ENCODE results near the gene DNAJB11.

DNAJB11 gene

GRCh38 chr3:186544281-186544680, 26.2 kb upstream of the DNAJB11 start, which contains the start of gene CRYGS:
CRYGS (minus strand) TSS chr3:186544380; CDS start chr3:186544326, 54 bp downstream.
- H3K27me3 Mint-ChIP-seq (ENCODE audit: low read depth, poor library complexity) = no peaks in the 10 kb centered on the region
- H3K4me3 Mint-ChIP-seq = no peak within 1 kb of the TSS
- no peak for DNase-seq
- no peak within 1 kb of the TSS for H3K27ac Mint-ChIP-seq
- no peaks in the 10 kb centered on the region for H3K9me3 Mint-ChIP-seq
- no peak for TF ChIP-seq CTCF (IDR thresholded peaks at IDR 0.05)
- peaks cover 7% of the 10 kb centered on the region for H3K4me1 Mint-ChIP-seq
- H3K36me3 Mint-ChIP-seq (ENCODE audit: low read depth) = peaks cover 20% of the 10 kb centered on the region

- Mint-ChIP-seq H3K36me3 (ENCODE audit: low read depth) (peaks cover 26% of the 10 kb centered on the region), H3K4me3 (no peak overlapping the region), H3K27ac (no peak overlapping the region), H3K9me3 (no peaks in the 10 kb centered on the region), H3K4me1 (no peaks in the 10 kb centered on the region), H3K27me3 (ENCODE audit: low read depth, poor library complexity) (no peaks in the 10 kb centered on the region)
- DNase-seq = no peak
- no peak for TF ChIP-seq CTCF (IDR thresholded peaks at IDR 0.05)
Measured at GRCh38 chr3:186549497-186549896, 21.0 kb upstream of the DNAJB11 start.

GRCh38 chr3:186551387-186551786, 19.1 kb upstream of the DNAJB11 start:
- DNase-seq = no peak
- H3K9me3 Mint-ChIP-seq = no peaks in the 10 kb centered on the region
- H3K4me3 Mint-ChIP-seq = no peak overlapping the region
- peaks cover 38% of the 10 kb centered on the region for H3K36me3 Mint-ChIP-seq (ENCODE audit: low read depth)
- no peaks in the 10 kb centered on the region for H3K27me3 Mint-ChIP-seq (ENCODE audit: low read depth, poor library complexity)
- H3K4me1 Mint-ChIP-seq = no peaks in the 10 kb centered on the region
- H3K27ac Mint-ChIP-seq = peak overlapping the region; percentile 49
- TF ChIP-seq CTCF (IDR thresholded peaks at IDR 0.05) = no peak

- peaks cover 30% of the 10 kb centered on the region for H3K36me3 Mint-ChIP-seq (ENCODE audit: low read depth)
- no peak overlapping the region for H3K4me3 Mint-ChIP-seq
- no peaks in the 10 kb centered on the region for H3K9me3 Mint-ChIP-seq
- H3K27ac Mint-ChIP-seq = no peak overlapping the region
- DNase-seq = no peak
- TF ChIP-seq CTCF (IDR thresholded peaks at IDR 0.05) = no peak
- no peaks in the 10 kb centered on the region for H3K4me1 Mint-ChIP-seq
- no peaks in the 10 kb centered on the region for H3K27me3 Mint-ChIP-seq (ENCODE audit: low read depth, poor library complexity)
Measured at GRCh38 chr3:186552408-186553031, 18.0 kb upstream of the DNAJB11 start.

GRCh38 chr3:186564586-186564985, 5.9 kb upstream of the DNAJB11 start:
- no peak overlapping the region for H3K4me3 Mint-ChIP-seq
- peaks cover 3% of the 10 kb centered on the region for H3K27me3 Mint-ChIP-seq (ENCODE audit: low read depth, poor library complexity)
- TF ChIP-seq CTCF (IDR thresholded peaks at IDR 0.05) = no peak
- no peak for DNase-seq
- no peaks in the 10 kb centered on the region for H3K9me3 Mint-ChIP-seq
- peaks cover 26% of the 10 kb centered on the region for H3K4me1 Mint-ChIP-seq
- no peak overlapping the region for H3K27ac Mint-ChIP-seq
- peaks cover 14% of the 10 kb centered on the region for H3K36me3 Mint-ChIP-seq (ENCODE audit: low read depth)

GRCh38 chr3:186566772-186567071, 3.8 kb upstream of the DNAJB11 start:
- H3K4me3 Mint-ChIP-seq = peak overlapping the region; percentile 91
- DNase-seq = no peak
- H3K9me3 Mint-ChIP-seq = no peaks in the 10 kb centered on the region
- TF ChIP-seq CTCF (IDR thresholded peaks at IDR 0.05) = no peak
- H3K4me1 Mint-ChIP-seq = peaks cover 43% of the 10 kb centered on the region
- peak overlapping the region; percentile 72 for H3K27ac Mint-ChIP-seq
- H3K27me3 Mint-ChIP-seq (ENCODE audit: low read depth, poor library complexity) = no peaks in the 10 kb centered on the region
- peaks cover 13% of the 10 kb centered on the region for H3K36me3 Mint-ChIP-seq (ENCODE audit: low read depth)
